Activated CD4-positive, alpha-beta T cell treated with anti-CD3 and anti-CD28 coated beads, Interleukin-2, amount 50 U/mL, for 4 hours (primary cell): ENCODE results near the gene ZNF79.
"Not testable (repeated sequence)": the region's sequence is repeated elsewhere in the genome, so short reads cannot be mapped to it uniquely, and the experiment has no call there.

Experiments used
- DNase-seq, 2 experiments: peaks; one replicate each; pipeline ENCODE4 v3.0.0-alpha.2; 2020

The ZNF79 gene

DNA sequence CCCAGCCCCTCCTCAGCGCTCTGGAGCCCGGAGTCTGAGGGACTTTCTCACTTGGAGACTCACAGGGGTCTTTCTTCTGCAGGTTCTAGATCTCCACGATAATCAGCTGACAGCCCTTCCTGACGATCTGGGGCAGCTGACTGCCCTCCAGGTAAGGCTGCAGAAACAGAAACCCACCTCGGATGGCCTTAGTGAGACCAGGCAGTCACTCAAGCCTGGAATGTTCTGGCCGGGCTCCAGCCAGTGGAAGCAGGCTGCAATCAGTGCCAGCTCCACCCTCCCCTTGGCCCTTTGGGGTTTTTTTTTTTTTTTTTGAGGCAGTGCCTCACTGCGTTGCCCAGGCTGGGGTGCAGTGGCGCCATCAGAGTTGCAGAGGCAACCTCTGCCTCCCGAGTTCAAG lies 34.7 kb downstream of the ZNF79 start:
- DNase-seq, result no peak

DNA sequence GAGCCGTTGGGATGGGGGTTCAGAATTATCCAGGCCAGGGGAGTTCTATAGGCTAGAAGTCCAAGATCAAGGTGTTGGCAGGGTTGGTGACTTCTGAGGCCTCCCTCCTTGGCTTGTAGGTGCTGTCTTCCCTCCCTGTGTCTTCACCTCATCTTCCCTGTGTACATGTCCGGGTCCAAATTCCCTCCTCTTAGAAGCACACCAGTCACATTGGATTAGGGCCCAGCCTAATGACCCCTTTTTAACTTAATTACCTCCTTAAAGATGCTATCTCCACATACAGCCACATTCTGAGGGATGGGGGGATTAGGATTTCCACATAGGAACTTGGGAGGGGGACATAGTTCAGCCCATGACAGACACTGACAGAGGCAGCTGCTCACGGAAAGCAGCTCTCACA lies 39.2 kb downstream of the ZNF79 start:
- DNase-seq, result no peak

DNA sequence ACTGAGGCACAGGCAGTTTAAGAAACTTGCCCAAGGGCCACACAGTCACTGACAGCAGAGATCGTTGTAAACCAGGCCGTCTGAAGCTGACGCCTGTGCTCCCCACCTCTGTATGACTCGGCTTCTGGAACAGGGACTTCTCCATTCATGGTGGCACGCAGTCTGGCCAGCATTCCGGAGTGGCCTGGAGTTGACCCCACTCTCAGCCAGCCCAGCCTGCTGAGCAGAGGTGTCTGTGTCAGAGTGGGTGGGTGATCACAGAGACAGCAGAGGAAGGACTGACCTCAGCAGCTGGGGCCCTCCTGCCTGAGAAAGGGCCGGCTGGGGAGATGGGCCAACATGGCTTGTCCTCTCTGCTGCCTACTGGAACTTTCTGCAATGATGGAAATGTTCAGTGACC lies 39.7 kb downstream of the ZNF79 start:
- no peak for DNase-seq

DNA sequence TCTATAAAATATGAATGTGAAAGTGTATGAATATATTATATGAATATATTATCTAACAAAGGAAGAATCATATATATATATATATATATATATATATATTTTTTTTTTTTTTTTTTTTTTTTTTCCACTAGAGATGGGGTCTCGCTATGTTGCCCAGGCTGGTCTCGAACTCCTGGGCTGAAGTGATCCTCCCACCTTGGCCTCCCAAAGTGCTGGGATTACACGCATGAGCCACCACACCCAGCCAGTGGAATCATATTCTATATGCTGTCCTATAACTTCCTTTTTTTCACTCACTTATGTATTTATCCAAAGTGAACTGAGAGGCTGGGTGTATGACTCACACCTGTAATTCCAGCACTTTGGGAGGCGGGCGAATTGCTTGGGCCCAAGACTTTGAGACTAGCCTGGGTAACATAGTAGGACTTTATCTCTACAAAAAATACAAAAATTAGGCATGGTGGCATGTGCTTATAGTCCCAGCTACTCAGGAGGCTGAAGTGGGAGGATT lies 42.3 kb downstream of the ZNF79 start:
- not testable (repeated sequence) for DNase-seq

DNA sequence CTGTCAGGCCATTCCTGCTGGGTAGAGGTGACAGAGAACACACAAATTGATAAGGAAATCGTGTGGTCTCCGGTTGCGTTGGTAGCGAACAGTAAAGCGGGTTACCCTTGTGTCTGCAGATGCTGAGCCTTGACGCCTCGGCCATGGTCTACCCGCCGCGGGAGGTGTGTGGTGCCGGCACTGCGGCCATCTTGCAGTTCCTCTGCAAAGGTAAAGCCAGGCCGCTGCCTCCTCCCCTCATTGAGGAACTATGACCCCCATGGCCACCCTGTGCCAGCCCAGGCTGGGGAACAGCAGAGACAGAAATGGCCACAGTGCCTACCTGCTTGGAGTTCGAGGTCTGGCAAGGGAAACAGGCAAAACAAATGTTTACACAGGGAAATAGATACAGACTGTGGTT lies 43.4 kb downstream of the ZNF79 start:
- no peak for DNase-seq

DNA sequence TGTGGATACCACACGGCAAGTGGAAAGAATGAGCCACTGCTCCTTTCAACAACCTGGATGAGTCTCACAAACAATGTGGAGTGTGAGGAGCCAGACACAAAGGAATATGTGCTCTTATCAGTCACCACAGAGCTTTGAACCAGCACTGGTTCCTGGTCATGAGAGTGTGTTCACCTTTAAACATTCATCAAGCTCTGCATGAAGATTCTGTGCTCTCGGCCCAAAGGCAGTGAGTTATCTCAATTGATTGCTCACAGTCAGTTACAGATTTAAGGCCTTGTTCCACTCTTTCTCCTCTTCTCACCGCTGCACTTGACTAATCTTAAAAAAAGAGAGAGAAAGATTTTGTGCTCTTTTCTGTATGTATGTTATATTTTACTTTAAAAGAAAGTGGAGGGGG lies 46.5 kb downstream of the ZNF79 start:
- no peak for DNase-seq

DNA sequence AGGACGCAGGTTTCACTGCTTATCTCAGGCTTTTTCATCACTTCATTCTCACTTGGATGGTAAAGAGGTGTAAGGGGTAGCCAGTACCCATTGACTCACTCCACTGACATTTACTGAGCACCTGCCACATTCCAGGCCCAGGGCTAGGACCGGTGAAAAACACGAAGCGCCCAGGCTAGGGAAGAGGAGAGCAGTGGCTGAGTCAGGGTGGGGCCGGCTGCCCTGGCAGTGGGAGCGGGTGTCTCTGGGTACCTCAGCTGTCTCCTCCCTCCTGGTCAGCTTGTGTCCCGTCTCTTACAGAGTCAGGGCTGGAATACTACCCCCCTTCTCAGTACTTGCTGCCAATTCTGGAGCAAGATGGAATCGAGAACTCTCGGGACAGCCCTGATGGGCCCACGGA lies 49.3 kb downstream of the ZNF79 start:
- no peak for DNase-seq

DNA sequence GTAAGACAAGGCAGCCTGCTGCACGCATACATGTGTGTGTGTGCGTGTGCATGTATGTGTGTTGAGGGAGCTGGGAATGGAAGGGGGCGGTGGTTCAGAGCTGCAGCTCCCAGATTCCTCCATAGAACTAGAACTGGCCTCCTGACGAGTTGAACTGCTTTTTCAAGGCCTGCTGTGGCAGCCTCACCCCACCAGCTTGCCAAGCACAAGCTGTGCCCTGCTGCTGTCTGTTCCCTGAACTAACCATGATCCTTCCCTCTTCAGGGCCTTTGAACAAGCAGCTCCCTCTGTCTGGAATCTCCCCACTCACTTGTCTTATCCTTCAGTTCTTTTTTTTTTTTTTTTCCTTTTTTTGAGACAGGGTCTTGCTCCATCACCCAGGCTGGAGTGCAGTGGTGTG lies 49.8 kb downstream of the ZNF79 start:
- DNase-seq, result no peak

DNA sequence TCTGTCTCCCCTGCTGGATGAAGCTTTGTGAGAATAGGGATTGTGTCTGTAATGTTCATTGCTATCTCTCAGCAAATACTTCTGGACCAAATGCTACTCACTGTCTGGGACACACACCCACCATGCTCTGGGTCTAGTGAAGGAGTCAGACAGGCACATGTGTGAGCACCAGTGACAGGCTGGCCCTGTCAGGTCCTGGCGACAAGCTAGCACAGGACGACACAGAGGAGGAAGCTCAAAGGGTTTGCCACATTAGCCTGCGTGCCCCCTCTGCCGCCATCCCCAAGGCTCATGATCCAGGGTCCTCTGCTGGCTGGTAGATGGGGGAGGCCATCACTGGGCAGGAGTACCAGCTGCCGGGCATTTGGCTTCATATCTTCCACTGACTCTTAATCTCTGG lies 50.4 kb downstream of the ZNF79 start:
- no peak for DNase-seq

DNA sequence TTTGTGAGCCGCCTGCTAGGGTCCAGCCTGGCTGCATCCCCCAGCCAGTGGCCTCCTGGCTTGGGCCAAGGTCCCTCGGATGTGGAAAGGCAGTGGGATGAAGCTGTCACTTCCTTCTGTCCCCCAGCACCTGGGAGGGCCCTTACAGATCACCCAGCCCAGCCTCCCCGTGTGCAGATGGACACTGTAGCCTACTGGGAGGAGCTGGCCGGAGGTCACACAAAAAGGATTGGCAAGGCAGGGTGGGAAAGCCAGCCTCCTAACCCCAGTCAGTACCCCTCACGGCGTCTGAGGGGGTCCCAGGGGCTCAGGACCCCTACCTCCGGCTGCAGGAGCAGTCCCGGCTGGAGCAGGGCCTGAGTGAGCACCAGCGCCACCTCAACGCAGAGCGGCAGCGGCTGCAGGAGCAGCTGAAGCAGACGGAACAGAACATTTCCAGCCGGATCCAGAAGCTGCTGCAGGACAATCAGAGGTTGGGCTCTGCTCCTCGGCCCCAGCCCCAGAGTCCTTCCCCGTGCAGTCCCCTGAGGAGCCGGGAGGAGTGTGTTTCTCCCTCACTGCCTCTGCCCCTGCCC lies 55.4 kb downstream of the ZNF79 start:
- DNase-seq, result no peak

DNA sequence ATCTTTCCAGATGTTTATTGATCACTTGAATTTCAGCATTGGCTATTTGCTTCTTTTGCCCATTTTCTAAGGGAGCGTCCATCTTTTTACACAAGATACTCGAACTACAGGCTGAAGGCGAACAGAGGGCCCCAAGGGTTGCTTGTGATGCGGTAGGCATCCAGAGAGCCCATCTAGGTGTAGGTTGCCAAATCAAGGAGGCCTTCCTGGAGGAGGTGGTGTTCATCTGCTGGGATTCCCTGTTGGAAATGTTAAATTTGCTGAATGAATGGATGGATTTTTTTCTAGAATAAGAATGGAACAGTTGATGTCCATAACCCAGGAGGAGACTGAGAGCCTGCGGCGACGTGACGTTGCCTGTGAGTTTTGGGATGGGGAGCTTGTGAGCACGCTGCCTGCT lies 58.5 kb downstream of the ZNF79 start:
- no peak for DNase-seq

DNA sequence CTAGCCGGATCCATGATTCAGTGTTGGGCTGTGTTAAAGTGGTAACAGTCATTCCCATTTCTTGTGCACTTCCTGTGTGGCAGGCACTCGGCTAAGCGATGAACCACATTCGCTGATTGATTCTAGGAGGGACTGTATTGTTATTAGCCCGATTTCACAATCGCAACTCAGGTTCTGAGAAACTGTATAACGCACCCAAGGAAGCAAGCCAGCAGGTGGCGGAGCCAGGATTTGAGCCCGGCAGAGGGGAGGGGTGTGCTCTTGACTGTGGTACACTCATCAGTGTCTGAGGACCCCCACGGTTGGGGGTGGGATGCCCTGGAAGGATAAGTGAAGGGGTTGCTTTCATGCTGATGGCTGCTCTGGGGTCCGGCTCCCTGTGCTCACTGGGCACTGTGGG lies 61.8 kb downstream of the ZNF79 start:
- no peak for DNase-seq

DNA sequence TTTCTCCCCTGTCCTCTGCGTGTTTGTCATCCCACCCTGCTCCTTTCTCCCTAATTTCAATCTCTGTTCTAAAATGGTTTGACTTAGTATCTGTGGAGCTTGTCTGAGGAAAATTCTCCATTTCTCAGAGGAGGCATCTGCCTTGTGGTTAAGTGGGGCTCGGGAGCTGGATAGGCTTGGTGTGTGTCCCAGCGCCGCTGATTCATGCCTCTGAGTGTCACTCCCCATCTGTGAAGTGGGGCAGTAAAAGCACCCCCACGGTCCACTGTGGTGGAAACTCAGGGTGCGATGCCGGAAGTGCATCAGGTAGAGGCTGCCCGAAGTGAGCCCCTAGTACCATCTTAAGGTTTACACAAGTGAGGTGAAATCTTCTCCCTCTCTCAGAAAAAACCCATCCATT lies 64.8 kb downstream of the ZNF79 start:
- no peak for DNase-seq

DNA sequence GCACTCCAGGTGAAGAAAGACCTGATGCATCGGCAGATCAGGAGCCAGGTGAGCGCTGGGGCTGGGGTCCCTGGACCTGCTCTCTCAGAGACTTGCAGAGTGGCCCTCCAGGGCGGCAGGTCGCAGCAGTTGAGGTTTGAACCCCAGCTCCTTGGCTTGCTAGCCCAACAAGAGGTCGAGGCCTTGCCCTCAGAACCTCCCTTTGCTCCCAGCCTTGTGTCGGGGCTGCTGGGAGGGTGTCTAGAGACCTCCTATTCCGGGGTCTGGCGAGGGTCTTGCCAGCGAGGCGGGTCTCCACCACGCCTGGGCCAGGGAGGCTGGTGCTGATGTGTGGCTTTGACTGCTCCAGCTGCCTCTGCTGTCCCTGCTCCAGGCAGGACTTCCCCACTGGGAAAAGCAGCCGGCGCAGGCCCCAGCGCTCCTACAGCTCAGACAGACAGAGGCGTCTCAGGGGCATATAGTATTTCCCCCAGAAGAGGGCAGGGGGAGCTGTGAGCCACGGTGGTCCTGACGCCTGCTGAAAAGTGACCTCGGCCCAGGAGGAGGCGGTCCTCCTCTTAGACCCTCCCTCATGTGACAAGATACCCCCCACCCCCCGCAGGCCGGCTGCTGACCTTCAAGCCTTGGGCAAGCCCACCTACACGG lies 65.4 kb downstream of the ZNF79 start:
- no peak for DNase-seq

DNA sequence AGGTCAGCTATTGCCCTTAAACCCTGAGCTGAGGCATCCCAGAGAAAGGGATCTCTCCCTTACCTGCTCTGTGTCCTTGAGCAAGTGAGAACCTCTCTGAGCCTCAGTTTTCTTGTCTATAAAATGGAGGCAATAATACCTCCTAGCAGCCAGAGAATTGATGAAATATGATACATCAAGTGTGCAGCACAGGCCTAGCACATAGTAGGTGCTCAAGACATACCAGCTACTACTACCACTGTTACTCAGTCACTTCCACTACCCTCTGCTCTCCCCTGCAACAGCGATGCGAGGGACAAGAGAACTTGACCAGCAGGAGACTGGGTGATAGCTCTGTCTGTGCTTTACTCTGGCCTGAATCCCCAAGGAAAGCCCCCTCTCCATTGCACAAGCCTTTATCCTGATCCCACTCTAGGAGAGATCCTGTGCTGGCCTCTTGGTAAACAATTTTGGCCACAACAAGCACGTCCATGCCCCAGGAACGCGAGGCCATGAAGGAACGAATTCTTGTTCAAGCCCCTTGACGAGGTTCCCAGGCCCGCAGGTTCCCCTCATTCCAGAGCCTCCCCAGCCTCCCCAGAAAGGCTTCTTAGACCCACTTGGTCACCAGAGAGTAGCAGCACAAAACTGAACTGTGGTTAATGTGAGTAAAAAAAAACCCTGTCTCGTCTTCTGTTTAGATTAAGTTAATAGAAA lies 66.5 kb downstream of the ZNF79 start:
- no peak for DNase-seq

DNA sequence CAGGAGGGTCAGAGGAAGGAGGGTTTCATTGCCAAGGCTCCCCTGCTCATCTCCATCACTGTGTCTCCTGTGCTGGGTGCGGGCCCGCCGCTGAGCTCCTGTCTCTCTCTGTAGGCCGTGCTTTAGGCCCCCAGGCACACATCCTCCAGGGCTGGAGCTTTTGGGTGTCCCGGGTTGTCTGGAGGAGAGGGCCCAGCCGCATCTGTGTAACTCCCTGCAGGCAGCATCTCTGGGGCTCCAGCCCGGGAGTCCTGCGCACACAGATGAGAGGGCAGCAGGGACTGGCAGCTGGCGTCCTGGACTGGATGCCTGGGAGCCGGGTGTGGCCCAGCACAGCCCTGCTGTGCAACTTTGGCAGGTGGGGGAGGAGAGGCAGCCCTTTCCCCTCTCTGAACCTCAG lies 67.3 kb downstream of the ZNF79 start:
- no peak for DNase-seq

DNA sequence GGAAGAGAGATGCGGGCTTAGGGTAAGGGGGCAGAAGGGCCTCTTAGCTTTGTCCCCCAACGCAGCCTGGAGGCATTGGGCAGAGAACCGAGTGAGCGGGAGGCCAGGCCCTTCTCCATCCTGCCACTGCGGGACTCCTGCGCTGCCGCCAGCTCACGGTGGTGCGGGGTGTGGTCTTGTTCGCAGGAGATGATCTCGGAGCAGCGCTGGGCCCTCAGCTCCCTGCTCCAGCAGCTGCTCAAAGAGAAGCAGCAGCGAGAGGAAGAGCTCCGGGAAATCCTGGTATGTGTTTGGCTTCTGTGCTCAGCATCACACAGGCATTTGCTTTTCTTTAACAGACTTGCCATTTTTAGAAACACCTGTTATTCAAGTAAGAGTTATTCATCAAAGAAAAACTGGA lies 68.4 kb downstream of the ZNF79 start:
- no peak for DNase-seq

DNA sequence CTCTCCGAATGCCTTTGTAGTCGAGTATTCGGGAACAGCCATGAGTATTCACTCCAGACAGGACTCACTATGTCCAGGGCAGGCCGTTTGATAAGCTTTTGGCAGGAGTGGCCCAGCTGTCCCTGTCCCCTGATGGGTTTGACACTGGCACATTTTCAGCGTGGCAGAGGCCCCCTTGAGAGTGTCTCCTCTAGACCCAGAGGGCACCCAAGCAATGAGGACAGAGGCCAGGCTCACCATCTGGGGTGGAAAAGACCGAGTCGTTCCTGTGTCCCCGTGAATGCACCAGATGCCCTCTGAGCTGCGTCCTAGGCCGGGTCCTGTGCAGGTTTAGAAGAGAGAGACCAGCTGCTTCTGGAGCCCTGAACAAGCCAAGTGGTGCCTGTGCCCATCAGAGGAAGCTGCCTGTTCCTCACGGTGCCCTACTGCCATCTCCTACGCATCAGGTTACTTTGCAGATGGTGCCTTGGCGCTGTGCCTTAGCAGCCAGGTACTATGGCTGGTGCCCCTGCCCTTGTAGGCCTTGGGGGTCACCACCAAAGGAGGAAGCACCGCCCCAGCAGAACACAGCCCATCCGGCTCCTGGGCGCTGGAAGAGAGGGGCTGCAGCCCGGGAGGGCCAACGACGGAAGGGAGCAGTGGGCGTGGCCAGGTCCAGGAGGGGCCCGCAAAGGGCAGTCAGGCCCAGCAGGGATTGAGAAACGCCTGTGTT lies 69.6 kb downstream of the ZNF79 start:
- no peak for DNase-seq

DNA sequence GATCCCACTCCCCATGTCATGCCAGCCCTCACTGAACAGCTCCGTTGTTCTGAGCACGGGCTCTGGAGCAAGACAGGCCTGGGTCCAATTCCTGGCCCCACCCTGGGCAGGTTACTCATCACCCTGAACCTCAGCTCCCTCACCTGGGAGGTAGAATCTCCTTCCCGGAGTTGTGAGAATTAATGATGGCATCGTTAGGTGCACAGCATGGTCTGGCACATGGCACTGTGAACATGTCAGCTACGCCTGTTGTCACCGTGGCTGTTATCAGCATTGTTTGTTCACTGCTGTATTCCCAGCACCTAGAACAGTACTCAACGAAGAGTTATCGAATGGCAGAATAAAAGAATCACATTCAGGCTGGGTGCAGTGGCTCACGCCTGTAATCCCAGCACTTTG lies 70.1 kb downstream of the ZNF79 start:
- no peak for DNase-seq
